HG03565 (cell line): ENCODE data around the gene PPP4C.
"Not testable (repeated sequence)": the region's sequence is repeated elsewhere in the genome, so short reads cannot be mapped to it uniquely, and the experiment has no call there.

Source experiments
- ATAC-seq: cut with Tn5 transposase; IDR thresholded peaks from one replicate; pipeline ENCODE4 v1.9.1; 2021; ENCODE audit warnings: mild to moderate bottlenecking, moderate library complexity; ENCODE audit not compliant: unreplicated experiment

The PPP4C gene

DNA sequence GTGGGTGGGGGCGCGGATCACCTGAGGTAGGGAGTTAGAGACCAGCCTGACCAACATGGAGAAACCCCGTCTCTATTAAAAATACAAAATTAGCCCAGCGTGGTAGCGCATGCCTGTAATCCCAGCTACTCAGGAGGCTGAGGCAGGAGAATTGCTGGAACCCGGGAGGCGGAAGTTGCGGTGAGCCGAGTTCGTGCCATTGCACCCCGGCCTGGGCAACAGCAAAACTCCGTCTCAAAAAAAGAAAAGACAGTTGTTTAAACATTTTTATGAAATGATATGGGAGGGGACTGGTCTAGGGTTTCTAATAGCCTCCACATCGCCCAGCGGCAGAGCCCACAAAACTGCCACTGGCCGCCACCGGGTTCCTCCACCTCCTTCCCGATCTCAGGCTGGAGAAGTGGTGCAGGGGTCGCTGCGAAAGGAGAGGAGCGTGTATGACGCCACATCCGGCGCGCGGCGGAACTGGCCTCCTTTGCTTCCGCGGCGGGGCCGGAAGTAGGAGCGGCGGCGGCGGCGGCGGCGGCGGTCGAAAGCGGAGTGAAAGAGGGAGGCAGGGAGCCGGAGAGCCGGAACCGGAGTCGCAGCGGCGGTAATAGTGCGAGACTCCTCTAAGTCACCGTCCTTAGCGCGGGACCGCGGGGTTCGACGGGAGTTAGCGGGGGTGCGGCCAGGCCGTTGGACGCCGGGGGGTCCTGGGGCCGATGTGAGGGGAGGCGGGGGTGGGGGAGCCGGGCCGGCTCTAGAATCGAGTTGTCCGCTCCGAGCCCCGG, at the start of gene PPP4C:
PPP4C (plus strand) TSS at position 492 of the 773 bp plus-strand sequence. CDS start 384 bp downstream, outside the sequence.
- ATAC-seq = peak; percentile 57

DNA sequence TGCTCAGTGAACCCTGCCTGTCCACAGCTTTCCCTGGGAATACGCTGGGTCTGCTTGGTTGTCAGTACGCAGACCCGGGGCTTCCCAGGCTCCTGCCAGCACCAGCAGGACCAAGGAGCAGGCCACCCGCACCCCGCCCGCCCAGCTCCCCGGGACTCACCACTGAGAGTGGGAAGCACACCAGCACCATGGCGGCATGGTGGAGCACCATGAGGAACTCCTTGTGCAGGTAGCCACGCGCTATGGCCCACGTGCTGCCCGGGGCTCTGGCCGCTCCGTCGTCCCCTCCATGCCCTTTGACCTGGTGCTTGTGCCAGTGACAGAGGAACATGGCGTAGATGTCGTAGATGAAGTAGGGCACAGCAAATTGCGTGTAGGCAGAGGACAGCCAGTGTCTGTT, 49.3 kb upstream of the PPP4C start:
- ATAC-seq = no peak

DNA sequence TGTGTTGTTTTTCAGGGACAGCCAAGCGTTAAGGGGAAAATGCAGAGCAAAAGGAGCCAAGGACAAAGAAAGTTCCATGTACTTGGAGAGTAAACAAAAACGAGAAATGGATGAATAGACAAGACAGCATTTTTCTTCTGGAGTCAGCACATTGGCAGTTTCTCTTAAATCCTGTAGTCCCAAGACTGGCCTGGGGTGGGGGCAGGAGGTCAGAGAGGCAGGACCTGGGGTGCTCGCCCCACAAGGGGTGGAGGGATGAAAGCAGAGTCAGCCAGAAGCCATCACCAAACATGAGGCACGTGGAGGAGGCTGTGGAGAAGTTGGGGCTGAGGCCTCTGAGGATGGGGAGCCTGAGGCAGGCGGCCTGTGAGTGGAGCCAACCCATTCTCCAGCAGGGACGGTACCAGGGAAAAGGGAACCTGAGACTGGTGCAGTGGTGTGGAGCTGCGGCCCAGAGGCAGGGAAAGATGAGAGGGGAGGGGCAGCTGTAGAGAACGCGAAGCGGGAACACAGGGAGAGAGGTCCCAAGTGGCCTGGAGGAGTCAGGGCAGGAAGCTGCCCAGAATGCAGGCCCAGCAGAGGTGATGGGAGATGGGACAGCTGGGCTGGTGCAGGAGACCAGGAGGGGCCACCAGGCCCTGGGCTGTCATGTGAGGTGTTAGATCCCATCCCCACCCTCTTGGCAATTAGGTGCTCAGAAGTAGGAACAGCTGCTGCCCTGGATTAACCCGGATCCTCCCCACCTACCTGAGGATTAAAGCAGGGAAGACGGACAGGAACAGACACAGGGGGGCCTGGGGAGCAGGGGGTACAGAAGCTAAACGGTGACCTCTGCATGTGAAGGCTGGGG, 48.0 kb upstream of the PPP4C start:
- ATAC-seq = no peak

DNA sequence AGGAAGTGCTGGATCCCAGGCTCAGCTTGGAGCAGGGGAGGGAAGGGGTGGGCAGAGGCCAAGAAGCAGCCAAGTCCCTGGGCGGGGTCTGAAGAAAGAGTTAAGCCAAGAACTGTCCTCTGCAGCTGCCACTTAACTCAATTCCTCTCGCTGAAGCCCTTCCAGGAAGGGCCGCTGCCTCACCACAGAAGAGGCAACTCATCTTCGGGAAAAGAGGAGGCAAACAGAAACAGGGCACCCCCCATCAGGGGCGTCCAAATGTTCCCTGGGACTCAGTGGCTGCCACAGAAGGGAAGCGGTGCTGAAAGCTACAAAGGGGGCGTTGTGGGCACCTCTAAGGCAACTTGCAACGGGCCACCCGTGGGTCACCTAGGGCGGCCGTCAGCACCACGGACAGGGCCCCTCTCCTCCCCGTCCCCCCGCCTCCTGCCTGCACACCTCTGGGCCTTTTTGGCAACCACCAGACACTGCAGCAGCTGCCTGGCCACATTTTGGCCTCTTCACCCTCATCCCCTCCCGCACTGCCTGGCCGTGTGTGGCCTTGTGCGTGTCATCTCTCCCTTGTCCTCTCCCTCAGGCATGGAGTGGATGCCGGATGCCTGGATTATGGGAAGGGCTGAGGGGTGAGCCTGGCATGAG, 47.2 kb upstream of the PPP4C start:
- no peak for ATAC-seq

DNA sequence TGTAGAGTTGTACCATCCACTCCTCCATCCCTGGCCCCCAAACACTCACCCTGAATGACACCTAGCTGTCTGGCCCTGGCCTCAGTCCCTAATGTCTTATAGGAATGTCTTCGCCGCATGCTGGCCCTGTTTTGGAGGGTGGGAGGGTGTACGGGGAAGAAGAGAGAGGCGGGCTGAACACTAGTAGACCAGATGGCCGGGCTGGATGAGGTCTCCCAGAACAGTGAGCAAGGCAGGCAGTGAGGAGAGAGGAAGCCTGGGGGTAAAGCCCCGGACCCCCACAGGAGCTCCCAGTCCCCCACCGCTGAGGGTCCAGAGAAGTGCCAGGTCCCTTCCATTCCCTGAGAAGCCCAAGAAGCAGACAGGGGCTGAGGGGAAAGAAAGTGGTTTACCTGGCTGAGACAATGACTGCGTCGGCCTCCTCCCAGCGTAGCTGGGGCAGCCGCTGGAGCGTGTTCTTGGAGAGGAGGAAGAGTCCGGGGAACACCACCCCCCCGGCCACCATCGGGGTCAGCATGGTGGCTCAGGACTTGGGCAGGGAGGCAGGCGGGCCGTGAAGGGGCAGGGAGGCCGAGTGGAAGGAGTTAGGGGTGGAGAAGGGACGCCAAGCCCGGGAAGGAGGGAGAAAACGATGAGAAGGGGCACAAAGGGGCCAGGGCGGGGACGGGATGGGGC, 45.6 kb upstream of the PPP4C start:
- no peak for ATAC-seq

DNA sequence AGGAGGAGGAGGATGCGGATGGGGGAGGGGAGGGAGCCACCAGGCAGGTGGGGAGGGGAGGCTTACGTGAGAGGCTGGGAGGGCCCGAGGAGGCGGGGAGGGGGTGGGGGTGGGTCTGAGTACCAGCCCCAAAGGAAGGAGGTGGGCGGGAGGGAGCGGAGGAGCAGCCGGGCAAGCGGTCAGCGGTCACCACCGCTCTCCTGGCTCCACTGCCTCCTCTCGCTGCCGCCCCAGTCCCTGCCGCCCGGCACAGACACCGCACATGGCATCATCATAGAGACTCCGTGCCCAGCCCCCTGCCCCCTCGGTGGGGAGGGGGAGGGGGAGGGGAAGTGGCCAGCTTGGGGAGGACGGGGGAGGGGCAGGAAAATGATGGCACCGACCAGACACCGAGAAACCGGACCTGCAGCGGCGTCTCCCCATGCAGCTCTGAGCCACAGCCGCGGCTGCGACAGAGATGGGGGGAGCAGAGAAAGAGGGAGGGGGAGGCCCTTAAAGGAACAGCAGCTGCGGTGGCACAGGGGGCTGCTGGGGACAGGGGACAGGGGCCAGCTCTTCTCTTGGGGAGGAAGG, 44.9 kb upstream of the PPP4C start, which contains the start of gene TLCD3B:
TLCD3B (minus strand) TSS at position 431 of the 573 bp plus-strand sequence. CDS start 744 bp downstream, outside the sequence.
- ATAC-seq = no peak

DNA sequence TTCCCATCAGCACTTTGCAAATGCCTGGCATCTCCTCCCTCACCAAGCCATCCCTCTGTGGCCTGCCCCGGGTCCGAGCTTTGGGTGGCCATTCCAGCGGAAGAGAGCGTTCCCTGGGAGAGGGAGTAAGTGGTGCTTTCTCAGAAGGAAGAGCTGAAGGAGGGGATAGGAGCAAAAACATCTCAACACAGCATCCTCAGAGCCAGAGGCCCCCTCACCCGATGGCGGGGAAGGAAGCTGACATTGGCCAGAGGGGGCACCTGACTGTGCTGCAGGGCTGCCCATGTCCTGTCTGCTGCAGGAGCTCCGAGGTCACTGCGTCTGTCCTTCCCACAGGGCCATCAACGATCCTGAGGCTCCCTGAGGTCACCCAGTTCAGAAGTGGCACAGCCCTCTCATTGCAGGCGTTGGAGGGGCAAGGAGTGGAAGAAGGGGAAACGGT, 44.3 kb upstream of the PPP4C start:
- no peak for ATAC-seq

DNA sequence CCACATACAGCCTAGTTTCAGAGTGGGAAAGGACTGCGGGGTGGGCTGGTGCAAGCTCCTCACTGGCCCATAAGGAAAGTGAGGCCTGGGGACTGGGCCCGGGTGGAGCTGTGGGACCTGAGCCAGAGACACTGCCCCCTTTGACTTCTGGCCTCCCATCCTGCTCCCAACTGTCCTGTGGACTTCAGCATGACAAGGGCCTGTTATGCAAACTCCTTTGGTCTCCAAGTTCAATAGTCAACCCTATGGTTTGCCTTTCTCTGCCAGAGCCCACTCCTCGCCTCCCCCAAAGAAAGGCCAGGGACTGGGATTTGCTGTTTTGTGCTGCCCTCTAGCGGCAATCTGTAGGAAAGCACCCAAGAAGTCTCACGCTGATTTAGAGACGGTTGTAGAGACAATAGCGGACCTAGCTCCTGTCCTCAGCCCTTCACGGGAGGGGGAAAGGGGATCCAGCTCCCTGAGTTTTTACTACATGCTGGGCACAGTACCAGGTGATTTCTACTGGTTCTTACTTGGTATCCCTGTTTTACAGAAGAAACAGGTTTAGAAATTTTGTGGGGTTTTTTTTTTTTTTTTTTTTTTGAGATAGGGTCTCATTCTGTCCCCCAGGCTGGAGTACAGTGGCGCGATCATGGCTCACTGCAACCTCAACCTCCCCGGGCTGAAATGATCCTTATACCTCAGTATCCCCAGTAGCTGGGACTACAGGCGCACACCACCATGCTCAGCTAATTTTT, 43.5 kb upstream of the PPP4C start:
- ATAC-seq = no peak

DNA sequence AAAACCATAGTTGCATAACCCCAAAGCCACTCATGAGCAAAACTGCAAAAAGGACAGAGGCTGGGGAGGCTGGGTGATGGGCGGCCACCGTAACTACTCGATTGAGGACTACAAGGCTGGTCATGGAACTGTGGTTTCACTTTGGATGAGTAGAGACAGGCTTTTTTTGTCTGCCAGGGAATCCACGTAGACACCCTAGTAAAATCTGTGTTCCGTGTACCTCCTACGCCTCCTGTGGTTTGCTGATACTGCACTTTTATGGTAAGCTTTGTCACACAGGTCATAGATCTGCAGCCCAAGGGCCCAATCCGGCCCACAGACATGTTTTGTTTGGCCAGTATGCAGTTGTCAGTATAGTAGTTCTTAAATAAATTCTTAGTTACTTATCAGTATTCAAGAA, 42.5 kb upstream of the PPP4C start:
- no peak for ATAC-seq

DNA sequence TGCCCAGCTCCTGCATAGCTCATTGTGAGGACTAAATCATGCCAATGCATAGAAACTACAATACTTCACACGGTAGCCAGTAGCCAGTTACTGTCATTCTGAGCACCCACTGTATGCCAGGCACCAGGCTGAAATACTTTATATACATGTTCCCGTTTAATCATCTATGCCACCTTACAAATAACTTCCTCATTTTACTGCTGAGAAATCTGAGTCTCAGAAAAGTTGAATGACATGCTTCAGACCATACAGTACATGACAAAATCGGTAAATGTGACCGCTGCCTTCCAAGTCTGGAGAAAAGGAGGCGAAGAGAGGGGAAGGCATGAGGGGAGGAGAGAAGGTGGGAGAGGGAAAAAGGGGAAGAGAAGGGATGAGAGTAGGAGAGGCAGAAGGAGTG, 35.6 kb upstream of the PPP4C start:
- ATAC-seq = no peak

DNA sequence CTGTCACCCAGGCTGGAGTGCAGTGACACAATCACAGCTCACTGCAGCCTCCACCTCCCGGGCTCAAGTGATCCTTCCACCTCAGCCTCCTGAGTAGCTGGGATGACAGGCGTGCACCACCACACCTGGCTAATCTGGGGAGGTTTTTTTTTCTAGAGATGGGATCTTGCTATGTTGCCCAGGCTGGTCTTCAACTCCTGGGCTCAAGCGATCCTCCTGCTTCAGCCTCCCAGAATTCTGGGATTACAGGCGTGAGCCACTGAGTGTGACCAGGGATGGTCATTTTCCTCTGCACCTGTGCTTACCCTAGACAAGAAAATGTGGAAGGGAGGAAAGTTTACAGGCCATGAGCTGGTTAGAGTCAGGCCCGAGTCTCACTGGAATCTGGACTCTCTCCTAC, 35.1 kb upstream of the PPP4C start:
- not testable (repeated sequence) for ATAC-seq

DNA sequence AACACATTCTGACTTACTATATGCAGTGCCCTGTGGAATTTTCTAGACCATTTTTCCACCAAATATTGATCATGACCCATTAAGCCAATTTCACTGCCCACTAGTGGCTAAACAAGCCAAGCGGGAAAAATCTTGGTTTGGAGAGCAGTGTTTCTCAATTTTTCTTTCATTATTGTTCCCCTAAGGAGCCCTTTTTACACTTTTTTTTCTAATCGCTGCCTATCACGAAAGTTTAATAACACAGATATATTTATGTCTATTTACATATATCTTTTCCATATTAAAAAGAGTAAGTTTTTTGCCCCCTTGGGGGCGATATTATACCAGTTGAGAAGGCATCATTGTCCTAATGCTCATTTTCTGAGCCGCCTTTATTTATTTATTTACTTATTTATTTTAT, 34.0 kb upstream of the PPP4C start:
- ATAC-seq = no peak

DNA sequence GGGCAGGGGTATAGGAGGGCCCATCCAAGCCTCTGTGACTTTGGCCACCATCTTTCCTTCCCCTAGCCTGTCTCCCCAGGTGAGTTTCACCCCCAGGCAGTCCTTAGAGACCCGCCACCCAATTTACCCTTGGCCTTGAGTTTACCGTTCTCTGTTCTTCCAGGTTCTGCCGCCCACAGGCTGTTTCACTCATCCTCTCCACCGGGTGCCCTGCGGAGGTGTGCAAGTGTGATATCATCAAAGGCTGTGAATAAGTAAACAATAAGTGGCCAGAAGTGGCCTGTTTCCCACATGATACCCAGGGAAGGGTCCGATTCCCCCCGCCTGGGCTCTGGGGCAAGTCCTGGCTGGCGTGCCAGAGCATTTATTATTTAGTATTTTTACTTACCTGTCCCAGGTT, 29.6 kb upstream of the PPP4C start:
- no peak for ATAC-seq

DNA sequence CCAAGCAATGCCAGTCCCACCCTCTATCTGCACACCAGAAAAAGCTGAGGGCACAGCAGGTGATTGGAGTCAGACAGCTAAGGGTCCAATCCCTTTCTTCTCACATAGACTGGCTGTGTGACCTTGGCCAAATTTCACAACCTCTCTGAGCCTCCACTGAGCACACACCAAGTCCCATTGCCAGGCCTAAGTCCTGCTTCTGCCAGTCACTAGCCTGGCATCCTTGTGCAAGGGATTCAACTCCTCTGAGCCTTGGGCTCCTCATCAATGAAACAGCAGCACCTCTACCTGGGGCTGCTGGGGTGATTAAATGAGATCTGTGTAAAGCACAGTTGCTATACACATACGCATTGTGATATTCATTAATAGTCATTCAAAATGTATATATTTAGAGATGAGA, 29.2 kb upstream of the PPP4C start:
- no peak for ATAC-seq

DNA sequence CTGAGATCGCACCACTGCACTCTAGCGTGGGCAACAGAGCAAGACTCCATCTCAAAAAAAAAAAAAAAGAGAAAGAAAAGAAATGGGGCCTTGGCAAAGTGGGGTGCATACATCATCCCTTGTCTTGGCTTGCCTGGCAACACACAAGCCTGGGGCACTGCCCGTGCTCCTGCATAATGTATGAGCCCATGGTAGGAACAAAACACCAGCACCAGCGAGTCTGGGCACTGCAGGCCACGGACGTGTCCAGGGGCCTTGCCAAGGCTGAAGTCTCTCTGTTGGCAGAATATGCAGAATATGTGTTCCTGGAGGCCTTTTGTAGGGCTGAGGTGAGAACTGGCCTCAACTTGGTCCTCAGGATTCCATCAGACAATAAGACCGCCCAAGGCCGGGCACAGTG, 25.9 kb upstream of the PPP4C start:
- ATAC-seq = no peak

DNA sequence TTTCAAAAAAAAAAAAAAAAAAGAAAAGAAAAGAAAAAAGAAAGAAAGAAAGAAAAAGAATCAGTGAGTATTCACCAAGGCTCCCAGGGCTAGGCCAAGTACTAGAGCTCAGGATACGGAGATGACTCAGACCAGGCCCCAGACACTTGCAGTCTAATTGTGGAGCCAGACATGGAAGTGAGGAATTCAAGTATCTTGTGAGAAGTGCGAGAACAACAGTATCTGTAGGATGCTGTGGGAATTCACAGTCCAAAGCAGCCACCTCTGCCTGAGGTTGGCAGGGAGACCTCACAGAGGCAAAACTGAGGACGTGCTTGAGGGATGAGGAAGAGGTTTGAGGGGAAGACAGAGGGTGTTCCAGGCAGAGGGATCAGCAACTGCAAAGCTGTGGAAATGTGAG, 24.3 kb upstream of the PPP4C start:
- no peak for ATAC-seq

DNA sequence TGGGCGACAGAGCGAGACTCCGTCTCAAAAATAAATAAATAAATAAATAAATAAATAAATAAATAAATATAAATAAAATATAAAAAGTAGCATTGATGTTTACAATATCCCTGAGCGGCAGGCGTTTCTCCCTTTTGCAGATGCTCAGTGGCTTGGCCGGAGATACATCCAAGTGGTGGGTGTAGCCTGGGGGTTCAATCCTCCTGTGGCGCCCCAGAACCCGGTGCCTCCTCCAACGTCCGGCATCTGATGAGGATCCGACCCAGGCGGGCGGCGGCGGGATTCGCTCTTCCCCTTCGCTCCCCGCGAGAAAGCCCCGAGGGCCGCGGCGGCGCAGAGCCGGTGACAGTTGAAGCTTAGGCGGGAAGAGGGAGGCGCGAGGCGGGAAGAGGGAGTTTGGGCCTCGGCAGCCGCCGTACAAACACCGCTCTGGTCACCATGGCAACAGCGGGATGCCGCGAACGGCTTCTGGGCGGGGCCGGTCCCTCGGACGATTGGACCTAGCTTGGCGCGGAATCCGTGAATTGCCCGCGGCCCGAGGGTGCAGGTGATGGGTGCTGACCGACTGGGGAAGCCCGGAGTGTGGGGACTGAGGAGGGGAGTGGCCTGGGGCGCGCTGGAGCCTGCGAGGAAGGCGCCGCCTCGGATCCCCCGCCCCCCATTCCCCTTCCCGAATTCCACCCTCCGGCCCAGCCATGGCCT, 23.0 kb upstream of the PPP4C start:
- ATAC-seq = peak; percentile 57

DNA sequence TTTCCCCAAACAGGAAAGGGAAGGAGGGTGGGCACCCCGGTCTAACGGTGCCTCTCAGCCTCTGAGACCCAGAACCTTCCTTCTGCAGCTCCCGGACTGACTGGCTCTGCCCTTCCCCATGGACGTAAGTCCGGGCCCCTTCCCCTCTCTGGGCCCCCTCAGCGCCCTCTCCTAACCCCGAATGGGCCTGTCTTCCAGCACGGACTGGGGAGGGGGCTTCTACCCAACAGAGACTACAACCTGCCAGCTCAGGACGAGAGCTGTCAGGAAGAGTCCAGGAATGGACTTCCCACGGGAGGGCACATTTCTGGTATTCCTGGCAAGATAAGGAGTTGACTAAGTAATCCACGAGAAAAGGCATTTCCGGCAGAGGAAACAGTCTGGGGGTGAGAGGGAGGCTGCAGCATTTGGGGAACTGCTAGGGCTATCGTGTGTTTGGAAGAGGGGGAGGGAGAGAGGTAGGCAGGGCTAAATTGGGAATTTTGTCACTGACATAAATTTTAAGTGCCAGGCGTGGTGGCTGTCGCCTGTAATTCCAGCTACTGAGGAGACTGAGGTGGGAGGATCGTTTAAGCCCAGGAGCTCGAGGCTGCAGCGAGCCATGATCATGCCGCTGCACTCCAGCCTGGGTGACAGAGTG, 22.3 kb upstream of the PPP4C start:
- ATAC-seq = no peak

DNA sequence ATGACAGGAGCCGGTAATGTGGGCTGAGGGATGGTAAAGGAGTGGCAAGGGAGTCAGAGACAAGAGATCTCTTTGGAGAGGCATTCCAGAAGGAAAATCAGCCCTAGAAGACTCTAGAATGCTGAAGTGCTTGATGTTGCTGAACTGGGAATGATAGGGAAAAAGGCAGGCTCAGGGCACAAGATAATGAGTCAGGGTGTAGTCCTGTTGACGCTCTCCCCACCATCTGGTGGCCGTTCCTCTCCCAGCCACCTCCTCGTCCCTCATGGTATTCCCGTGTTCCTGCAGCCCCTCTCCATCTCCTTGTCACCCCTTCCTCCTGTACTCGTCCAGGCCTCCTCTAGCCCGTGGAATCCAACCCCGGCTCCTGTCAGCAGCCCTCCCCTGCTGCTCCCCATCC, 21.3 kb upstream of the PPP4C start:
- no peak for ATAC-seq
